Endothelial cell of umbilical vein (primary cell): Measurements from ENCODE around the gene APOO. TPM values are rescaled to one million over a fixed set of nuclear protein-coding genes. Genes with fewer than 3 reads are reported as not detected.

Experiments
- BruUV-seq: library from RNA; stranded (reverse); fragments of 400-500 nt; replicated peaks from 2 replicates; lab custom pipeline; 2021; lab: Mats Ljungman, UMichigan
- CTCF ChIA-PET: fragments of 300-600, 350-600 bp; sonication (Branson Sonifier 250); formaldehyde crosslinking; loops from one replicate; lab custom pipeline; 2021; ENCODE audit warnings: antibody characterized with exemption, inconsistent platforms; lab: Charles Lee
- POLR2A ChIA-PET: fragments of 300-600, 350-600 bp; sonication (Branson Sonifier 250); formaldehyde crosslinking; loops from one replicate; lab custom pipeline; 2021; ENCODE audit warnings: antibody characterized with exemption, inconsistent platforms; lab: Charles Lee
- DNase-seq: peaks from one replicate; pipeline ENCODE4 v3.0.0-alpha.2; 2011; ENCODE audit warnings: low read depth, low spot score
- FAIRE-seq: peaks from 2 replicates; lab custom pipeline; 2011; peaks lifted over from hg19 to GRCh38; lab: Jason Lieb, UNC
- H2AFZ ChIP-seq: 2 replicates; pipeline ENCODE4 v1.6.0; 2012; ENCODE audit warnings: low read depth, low read length, control low read depth, inconsistent platforms
- H3K27ac ChIP-seq: 2 replicates; pipeline ENCODE4 v1.5.1; 2011; ENCODE audit warnings: low read depth, mild to moderate bottlenecking, control low read depth, low read length, moderate library complexity; ENCODE audit not compliant: insufficient read depth
- H3K27me3 ChIP-seq, 2 experiments: 2 replicates each; pipeline versions ENCODE4 v1.6.0 to v1.6.1; 2011; ENCODE audit warnings: low read length in 2 of 2, mixed read lengths in 1 of 2; ENCODE audit not compliant: control insufficient read depth in 2 of 2, insufficient read depth in 2 of 2
- H3K36me3 ChIP-seq, 2 experiments: 2 replicates in 1 of 2; 3 replicates in 1 of 2; pipeline ENCODE4 v1.5.1; 2011; ENCODE audit warnings: low read length in 2 of 2, mild to moderate bottlenecking in 1 of 2, moderate library complexity in 1 of 2; ENCODE audit not compliant: control insufficient read depth in 2 of 2, insufficient read depth in 2 of 2; ENCODE audit errors: extremely low read depth in 1 of 2
- H3K4me1 ChIP-seq: 3 replicates; pipeline ENCODE4 v1.5.1; 2011; ENCODE audit warnings: mild to moderate bottlenecking, low read length; ENCODE audit not compliant: control insufficient read depth, insufficient read depth; ENCODE audit errors: extremely low read depth
- H3K4me2 ChIP-seq: 2 replicates; pipeline ENCODE4 v1.6.1; 2011; ENCODE audit warnings: low read length, control low read depth, mixed read lengths; ENCODE audit not compliant: insufficient read depth
- H3K4me3 ChIP-seq, 3 experiments: fragments of 200-600 bp in 1 of 3; sonication (generic), shearing (Covaris generic) in 1 of 3; replicated peaks in 1 of 3; 2 replicates each; pipeline ENCODE4 v1.5.1; 2011 to 2016; ENCODE audit warnings: control low read depth in 3 of 3, low read length in 3 of 3, mild to moderate bottlenecking in 2 of 3, inconsistent platforms in 1 of 3, low read depth in 1 of 3, moderate library complexity in 1 of 3; ENCODE audit not compliant: insufficient read depth in 1 of 3
- H3K79me2 ChIP-seq: 2 replicates; pipeline ENCODE4 v1.6.0; 2012; ENCODE audit warnings: low read length, inconsistent platforms; ENCODE audit not compliant: control insufficient read depth, insufficient read depth
- H3K9ac ChIP-seq: replicated peaks from 2 replicates; pipeline ENCODE3; 2011; ENCODE audit warnings: low read length, control low read depth; ENCODE audit not compliant: insufficient read depth; ENCODE audit errors: extremely low read depth
- H3K9me1 ChIP-seq: replicated peaks from 3 replicates; pipeline ENCODE4 v1.6.0; 2011; ENCODE audit warnings: mild to moderate bottlenecking, low read length; ENCODE audit not compliant: control insufficient read depth, insufficient read depth; ENCODE audit errors: extremely low read depth
- H3K9me3 ChIP-seq: replicated peaks from 2 replicates; pipeline ENCODE4 v1.5.1; 2012; ENCODE audit warnings: low read length, inconsistent platforms; ENCODE audit not compliant: control insufficient read depth, insufficient read depth
- H4K20me1 ChIP-seq: replicated peaks from 2 replicates; pipeline ENCODE3; 2011; ENCODE audit warnings: mild to moderate bottlenecking, low read length; ENCODE audit not compliant: control insufficient read depth, insufficient read depth; ENCODE audit errors: extremely low read depth
- EZH2 ChIP-seq: IDR thresholded peaks from 2 replicates; pipeline ENCODE4 v1.6.1; 2012; ENCODE audit warnings: borderline replicate concordance, low read depth, mild to moderate bottlenecking, moderate library complexity, low read length, inconsistent platforms; ENCODE audit not compliant: severe bottlenecking
- FOS ChIP-seq: IDR thresholded peaks from 2 replicates; pipeline ENCODE4 v1.6.1; 2011; ENCODE audit warnings: mild to moderate bottlenecking, low read length, moderate library complexity, borderline replicate concordance; ENCODE audit not compliant: insufficient read depth
- GATA2 ChIP-seq: IDR thresholded peaks from 2 replicates; pipeline ENCODE4 v1.7.0; 2011; ENCODE audit warnings: low read depth, mild to moderate bottlenecking, moderate library complexity, mixed read lengths, low read length; ENCODE audit not compliant: insufficient read length, insufficient read depth
- JUN ChIP-seq: IDR thresholded peaks from 2 replicates; pipeline ENCODE4 v1.6.1; 2011; ENCODE audit warnings: borderline replicate concordance, low read depth; ENCODE audit not compliant: insufficient read length, insufficient read depth
- MYC ChIP-seq: IDR thresholded peaks from one replicate; pipeline ENCODE4 v1.6.1; 2011; ENCODE audit warnings: mild to moderate bottlenecking, low read depth, low read length
- POLR2A ChIP-seq: IDR thresholded peaks from 2 replicates; pipeline ENCODE4 v1.6.1; 2012; ENCODE audit warnings: low read depth, mild to moderate bottlenecking, control low read depth, low read length
- POLR2AphosphoS5 ChIP-seq: IDR thresholded peaks from 2 replicates; pipeline ENCODE4 v1.6.1; 2012; ENCODE audit warnings: low read depth, mild to moderate bottlenecking, control low read depth, low read length, moderate library complexity; ENCODE audit not compliant: insufficient read depth
- dilution Hi-C: fragments of 300-500 bp; cut with MboI; formaldehyde crosslinking; loops from one replicate; pipeline ENCODE4 v1.15.0; 2019; ENCODE audit warnings: low sequenced_read_pairs; ENCODE audit not compliant: extremely low pct_ligation_motif_present
- intact Hi-C: fragments of 100-400 bp; cut with micrococcal nuclease; formaldehyde crosslinking; loops from one replicate; pipeline ENCODE4 v1.10.0; 2022
- polyA plus RNA-seq, 4 experiments: library from polyadenylated mRNA; depleted of rRNA in 3 of 4; stranded (reverse) in 3 of 4; unstranded in 1 of 4; fragments of >200 nt; gene quantifications; 2 replicates each; pipeline versions ENCODE4 v1.2.1 to v1.2.3, GENCODE V29; 2011 to 2012; ENCODE audit warnings: missing spikeins in 1 of 4
- total RNA-seq: library from RNA; stranded (reverse); gene quantifications from 2 replicates; pipeline ENCODE4 v1.2.3, GENCODE V29; 2021
- TF ChIP-seq, protein P1 (sequence below), 2 donors: IDR thresholded peaks; 1 replicate in 1 of 2; 2 replicates in 1 of 2; pipeline ENCODE4 v1.5.1; 2011; ENCODE audit warnings: low read length in 2 of 2, mild to moderate bottlenecking in 2 of 2, moderate library complexity in 2 of 2, control low read depth in 1 of 2, inconsistent platforms in 1 of 2, low read depth in 1 of 2; ENCODE audit not compliant: insufficient read depth in 1 of 2; ENCODE audit errors: extremely low read depth in 1 of 2
- TF ChIP-seq, protein P2 (sequence below): IDR thresholded peaks from 2 replicates; pipeline ENCODE4 v1.6.1; 2011; ENCODE audit not compliant: insufficient read depth, insufficient read length

Gene APOO
- total and polyA plus RNA-seq, 2 donors (not counting 3 experiments of a cell fraction or from before 2014, with no cell fraction given), result 9.8 to 24.3 TPM

DNA sequence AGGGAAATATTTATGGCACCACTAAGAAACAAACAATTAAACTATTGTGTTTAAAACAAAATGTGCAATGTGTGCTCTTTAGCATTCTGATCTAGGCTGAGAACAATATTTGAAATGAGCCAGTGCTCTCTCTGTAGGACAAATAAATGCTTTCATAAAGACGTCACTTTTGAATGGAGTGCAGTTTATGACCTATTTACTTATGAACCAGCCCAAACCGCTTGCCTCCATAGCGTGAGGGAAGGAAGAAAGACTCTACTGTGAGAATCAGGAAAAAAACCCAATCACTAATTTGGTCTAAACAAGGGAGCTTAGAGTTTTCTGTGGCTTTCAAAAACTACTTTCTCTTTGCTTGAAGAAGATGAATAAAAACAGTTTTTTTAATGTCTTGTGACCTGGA is 85.3 kb downstream of the APOO start:
- Histone ChIP-seq H3K4me3 (no peak overlapping the region), H3K27me3 (no peaks in the 10 kb centered on the region), H3K9me1 (no peaks in the 10 kb centered on the region), H3K9me3 (no peaks in the 10 kb centered on the region), H3K27ac (no peak overlapping the region), H2AFZ (no peak overlapping the region), H3K9ac (no peak overlapping the region), H3K4me1 (no peaks in the 10 kb centered on the region), H3K79me2 (no peaks in the 10 kb centered on the region), H3K36me3 (no peaks in the 10 kb centered on the region), H3K4me2 (no peak overlapping the region), H4K20me1 (no peaks in the 10 kb centered on the region)
- no TSS peak for BruUV-seq
- TF ChIP-seq, protein P1, sequence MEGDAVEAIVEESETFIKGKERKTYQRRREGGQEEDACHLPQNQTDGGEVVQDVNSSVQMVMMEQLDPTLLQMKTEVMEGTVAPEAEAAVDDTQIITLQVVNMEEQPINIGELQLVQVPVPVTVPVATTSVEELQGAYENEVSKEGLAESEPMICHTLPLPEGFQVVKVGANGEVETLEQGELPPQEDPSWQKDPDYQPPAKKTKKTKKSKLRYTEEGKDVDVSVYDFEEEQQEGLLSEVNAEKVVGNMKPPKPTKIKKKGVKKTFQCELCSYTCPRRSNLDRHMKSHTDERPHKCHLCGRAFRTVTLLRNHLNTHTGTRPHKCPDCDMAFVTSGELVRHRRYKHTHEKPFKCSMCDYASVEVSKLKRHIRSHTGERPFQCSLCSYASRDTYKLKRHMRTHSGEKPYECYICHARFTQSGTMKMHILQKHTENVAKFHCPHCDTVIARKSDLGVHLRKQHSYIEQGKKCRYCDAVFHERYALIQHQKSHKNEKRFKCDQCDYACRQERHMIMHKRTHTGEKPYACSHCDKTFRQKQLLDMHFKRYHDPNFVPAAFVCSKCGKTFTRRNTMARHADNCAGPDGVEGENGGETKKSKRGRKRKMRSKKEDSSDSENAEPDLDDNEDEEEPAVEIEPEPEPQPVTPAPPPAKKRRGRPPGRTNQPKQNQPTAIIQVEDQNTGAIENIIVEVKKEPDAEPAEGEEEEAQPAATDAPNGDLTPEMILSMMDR (IDR thresholded peaks at IDR 0.05; ENCODE audit: extremely low read depth in 1 of 2, insufficient read depth in 1 of 2, low read depth in 1 of 2, low read length in 2 of 2), result no peak
- no peak for TF ChIP-seq POLR2AphosphoS5
- POLR2A ChIA-PET, result no interaction called here
- CTCF ChIA-PET, result interaction anchor here (3.1 kb wide), 1 partner anchor 79 kb away, joined by 10 read pairs; no protein-coding TSS in a partner anchor
- DNase-seq (no peak), FAIRE-seq (no peak)
- dilution Hi-C loops, result no loop called here
- intact Hi-C loops, result no loop called here

DNA sequence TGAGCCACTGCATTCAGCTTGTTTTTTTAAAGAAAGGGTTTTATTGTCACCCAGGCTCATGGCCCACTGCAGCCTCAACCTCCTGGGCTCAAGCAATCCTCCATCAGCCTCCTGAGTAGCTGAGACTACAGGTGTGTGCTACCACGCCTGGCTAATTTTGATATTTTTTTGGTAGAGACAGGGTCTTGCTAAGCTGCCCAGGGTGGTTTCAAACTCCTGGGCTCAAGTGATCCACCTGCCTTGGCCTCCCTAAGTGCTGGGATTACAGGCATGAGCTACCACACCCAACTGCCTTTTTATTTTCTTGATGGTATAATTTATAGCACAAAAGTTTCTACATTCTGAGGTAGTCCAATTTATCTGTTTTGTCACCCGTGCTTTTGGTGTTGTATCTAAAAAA is 85.9 kb downstream of the APOO start:
- H2AFZ ChIP-seq, result no peak overlapping the region
- no peaks in the 10 kb centered on the region for H3K4me1 ChIP-seq
- no TSS peak for BruUV-seq
- no peak overlapping the region for H3K4me2 ChIP-seq
- dilution Hi-C loops (no loop called here), intact Hi-C loops (no loop called here)
- H3K9me3 ChIP-seq, result no peaks in the 10 kb centered on the region
- no peaks in the 10 kb centered on the region for H3K27me3 ChIP-seq
- no peaks in the 10 kb centered on the region for H4K20me1 ChIP-seq
- ChIA-PET POLR2A (no interaction called here), CTCF (interaction anchor here (3.1 kb wide), 1 partner anchor 80 kb away, joined by 10 read pairs; no protein-coding TSS in a partner anchor)
- DNase-seq (no peak), FAIRE-seq (peak; percentile 31)
- no peaks in the 10 kb centered on the region for H3K79me2 ChIP-seq
- H3K9ac ChIP-seq, result no peak overlapping the region
- no peaks in the 10 kb centered on the region for H3K36me3 ChIP-seq
- H3K9me1 ChIP-seq, result no peaks in the 10 kb centered on the region
- no peak overlapping the region for H3K4me3 ChIP-seq
- TF ChIP-seq POLR2A (no peak), MYC (no peak), JUN (no peak), GATA2 (no peak), POLR2AphosphoS5 (no peak), FOS (no peak), EZH2 (no peak)
- TF ChIP-seq, protein P2, sequence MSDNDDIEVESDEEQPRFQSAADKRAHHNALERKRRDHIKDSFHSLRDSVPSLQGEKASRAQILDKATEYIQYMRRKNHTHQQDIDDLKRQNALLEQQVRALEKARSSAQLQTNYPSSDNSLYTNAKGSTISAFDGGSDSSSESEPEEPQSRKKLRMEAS, result no peak
- TF ChIP-seq, protein P1 (IDR thresholded peaks at IDR 0.05; ENCODE audit: extremely low read depth in 1 of 2, insufficient read depth in 1 of 2, low read depth in 1 of 2, low read length in 2 of 2), result no peak
- H3K27ac ChIP-seq, result no peak overlapping the region
